ENCODE measurements around the gene DAPL1. TPM values are rescaled to one million over a fixed set of nuclear protein-coding genes. Genes with fewer than 3 reads are reported as not detected.

Gene DAPL1
- total RNA-seq, 4 donors from 2014 or later: 3.0 TPM; not detected in 3

GRCh38 chr2:158796652-158797051 is 1.5 kb downstream of the DAPL1 start:
- Histone ChIP-seq H3K27ac (no peak overlapping the region), H3K4me1 (no peaks in the 10 kb centered on the region), H3K36me3 (no peaks in the 10 kb centered on the region), H3K27me3 (peaks cover 7% of the 10 kb centered on the region), H3K9me3 (no peaks in the 10 kb centered on the region), H3K4me3 (no peak overlapping the region)
- ATAC-seq: no peak
- no peak for TF ChIP-seq EP300 (IDR thresholded peaks at IDR 0.05)
- no peak for TF ChIP-seq POLR2AphosphoS5 (IDR thresholded peaks at IDR 0.05)
- WGBS, 2 donors (ENCODE audit: low coverage in 1 of 2): 69 to 86% methylated on average over 2 of the region's 2 CpGs

DNA sequence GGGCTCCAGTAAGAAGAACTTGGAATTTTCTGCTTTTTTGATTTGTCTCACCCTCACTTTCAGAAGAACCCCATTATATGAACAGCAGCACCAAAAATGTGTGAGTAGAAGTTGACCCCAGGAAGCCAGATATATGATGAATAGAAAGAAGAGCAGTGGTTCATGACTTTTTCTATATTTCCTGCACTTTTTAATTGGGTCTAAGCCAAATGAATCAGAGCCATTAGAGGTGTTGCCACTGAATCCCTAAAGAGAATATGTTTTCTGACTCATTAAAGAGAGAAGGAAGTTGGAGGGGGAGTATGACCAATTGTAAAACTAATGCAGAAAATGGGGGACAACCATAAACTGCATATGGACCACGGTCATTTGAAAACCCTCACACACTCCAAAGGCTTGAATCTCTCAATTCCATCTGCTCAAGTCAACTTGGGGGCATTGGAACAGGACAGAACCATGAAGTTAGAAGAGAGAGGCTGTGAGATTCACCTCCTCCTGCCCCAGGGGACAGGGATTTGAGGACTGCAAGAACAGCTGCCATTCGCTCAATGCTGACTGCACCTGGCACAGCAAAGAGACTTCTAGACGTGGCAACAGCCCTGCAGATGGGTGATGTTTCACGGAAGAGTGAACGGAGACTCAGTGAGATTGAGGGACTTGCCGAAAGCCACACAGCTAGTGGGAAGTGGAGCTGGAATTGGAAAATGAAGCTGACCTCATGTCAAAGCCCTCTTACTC is 3.0 kb downstream of the DAPL1 start:
- no peaks in the 10 kb centered on the region for H3K9me3 ChIP-seq
- H3K27ac ChIP-seq: no peak overlapping the region
- H3K36me3 ChIP-seq: no peaks in the 10 kb centered on the region
- ATAC-seq: no peak
- WGBS, 2 donors (ENCODE audit: low coverage in 1 of 2): 87 to 92% methylated on average over 5 to 6 of the region's 6 CpGs
- peaks cover 7% of the 10 kb centered on the region for H3K27me3 ChIP-seq
- H3K4me1 ChIP-seq: no peaks in the 10 kb centered on the region
- TF ChIP-seq POLR2AphosphoS5 (IDR thresholded peaks at IDR 0.05): no peak
- no peak for TF ChIP-seq POLR2A (IDR thresholded peaks at IDR 0.05)
- no peak for TF ChIP-seq EP300 (IDR thresholded peaks at IDR 0.05)
- TF ChIP-seq, protein P1, sequence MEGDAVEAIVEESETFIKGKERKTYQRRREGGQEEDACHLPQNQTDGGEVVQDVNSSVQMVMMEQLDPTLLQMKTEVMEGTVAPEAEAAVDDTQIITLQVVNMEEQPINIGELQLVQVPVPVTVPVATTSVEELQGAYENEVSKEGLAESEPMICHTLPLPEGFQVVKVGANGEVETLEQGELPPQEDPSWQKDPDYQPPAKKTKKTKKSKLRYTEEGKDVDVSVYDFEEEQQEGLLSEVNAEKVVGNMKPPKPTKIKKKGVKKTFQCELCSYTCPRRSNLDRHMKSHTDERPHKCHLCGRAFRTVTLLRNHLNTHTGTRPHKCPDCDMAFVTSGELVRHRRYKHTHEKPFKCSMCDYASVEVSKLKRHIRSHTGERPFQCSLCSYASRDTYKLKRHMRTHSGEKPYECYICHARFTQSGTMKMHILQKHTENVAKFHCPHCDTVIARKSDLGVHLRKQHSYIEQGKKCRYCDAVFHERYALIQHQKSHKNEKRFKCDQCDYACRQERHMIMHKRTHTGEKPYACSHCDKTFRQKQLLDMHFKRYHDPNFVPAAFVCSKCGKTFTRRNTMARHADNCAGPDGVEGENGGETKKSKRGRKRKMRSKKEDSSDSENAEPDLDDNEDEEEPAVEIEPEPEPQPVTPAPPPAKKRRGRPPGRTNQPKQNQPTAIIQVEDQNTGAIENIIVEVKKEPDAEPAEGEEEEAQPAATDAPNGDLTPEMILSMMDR (IDR thresholded peaks at IDR 0.05): no peak
- no peak overlapping the region for H3K4me3 ChIP-seq

- Histone ChIP-seq H3K4me1 (no peaks in the 10 kb centered on the region), H3K4me3 (no peak overlapping the region), H3K27ac (no peak overlapping the region), H3K9me3 (no peaks in the 10 kb centered on the region), H3K36me3 (no peaks in the 10 kb centered on the region), H3K27me3 (peaks cover 7% of the 10 kb centered on the region)
- TF ChIP-seq POLR2AphosphoS5 (IDR thresholded peaks at IDR 0.05) (no peak), EP300 (IDR thresholded peaks at IDR 0.05) (no peak), POLR2A (IDR thresholded peaks at IDR 0.05) (no peak)
- TF ChIP-seq, protein P1 (IDR thresholded peaks at IDR 0.05): no peak
- 76 to 100% methylated on average over 2 of the region's 2 CpGs for WGBS, 2 donors (ENCODE audit: low coverage in 1 of 2)
- ATAC-seq: no peak
These were observed 4.1 kb downstream of the DAPL1 start for GRCh38 chr2:158799181-158799580.

DNA sequence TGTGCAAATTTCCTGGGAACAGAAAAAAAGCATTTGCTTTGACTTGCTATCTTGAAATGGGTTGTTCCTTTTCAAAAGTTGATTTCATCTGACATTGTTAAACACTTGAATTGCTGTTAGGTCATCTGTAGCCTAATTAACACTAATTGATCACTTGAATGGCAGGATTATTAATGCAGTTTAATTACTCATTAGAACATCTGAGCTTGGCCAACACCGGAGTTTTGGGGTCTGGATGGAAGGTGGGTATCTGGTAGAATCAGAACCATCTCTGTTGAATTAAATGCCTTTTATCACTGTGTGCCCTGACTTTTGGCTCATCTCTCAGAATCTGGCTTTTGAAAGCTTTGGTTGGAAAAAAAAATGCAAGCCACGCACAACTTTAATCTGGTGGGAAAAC is 8.4 kb downstream of the DAPL1 start:
- TF ChIP-seq EP300 (IDR thresholded peaks at IDR 0.05): no peak
- TF ChIP-seq, protein P1 (IDR thresholded peaks at IDR 0.05): no peak
- TF ChIP-seq POLR2A (IDR thresholded peaks at IDR 0.05): no peak
- TF ChIP-seq POLR2AphosphoS5 (IDR thresholded peaks at IDR 0.05): no peak
- WGBS, 2 donors (ENCODE audit: low coverage in 1 of 2): 90 to 93% methylated on average over 2 of the region's 2 CpGs
- no peak for ATAC-seq
- Histone ChIP-seq H3K4me3 (no peak overlapping the region), H3K9me3 (no peaks in the 10 kb centered on the region), H3K27me3 (no peaks in the 10 kb centered on the region), H3K4me1 (no peaks in the 10 kb centered on the region), H3K36me3 (no peaks in the 10 kb centered on the region), H3K27ac (no peak overlapping the region)

GRCh38 chr2:158805255-158805654 is 10.1 kb downstream of the DAPL1 start:
- Histone ChIP-seq H3K4me3 (no peak overlapping the region), H3K36me3 (no peaks in the 10 kb centered on the region), H3K4me1 (no peaks in the 10 kb centered on the region), H3K27ac (no peak overlapping the region), H3K9me3 (no peaks in the 10 kb centered on the region), H3K27me3 (no peaks in the 10 kb centered on the region)
- TF ChIP-seq POLR2A (IDR thresholded peaks at IDR 0.05): no peak
- TF ChIP-seq, protein P1 (IDR thresholded peaks at IDR 0.05): no peak
- no peak for TF ChIP-seq EP300 (IDR thresholded peaks at IDR 0.05)
- no peak for TF ChIP-seq POLR2AphosphoS5 (IDR thresholded peaks at IDR 0.05)
- 84 to 92% methylated on average over 4 of the region's 4 CpGs for WGBS, 2 donors (ENCODE audit: low coverage in 1 of 2)
- ATAC-seq: no peak
